Uterus (tissue), 2 donors: ENCODE data around the gene APOBEC3F.
"Not testable (repeated sequence)": the region's sequence is repeated elsewhere in the genome, so short reads cannot be mapped to it uniquely, and the experiment has no call there.

Experiments
- POLR2A ChIP-seq, 2 donors: fragments of 450-650 bp; IDR thresholded peaks; one replicate each; pipeline ENCODE4 v1.6.1; 2016; ENCODE audit warnings: antibody characterized with exemption in 2 of 2, mild to moderate bottlenecking in 1 of 2, moderate library complexity in 1 of 2
- TF ChIP-seq, protein P1 (sequence below), 4 experiments: fragments of 200-600 bp in 2 of 4; fragments of 450-650 bp in 2 of 4; sonication (generic) in 2 of 4; IDR thresholded peaks; one replicate each; pipeline ENCODE4 v1.5.1; 2016 to 2019; ENCODE audit warnings: antibody characterized with exemption in 4 of 4, mild to moderate bottlenecking in 2 of 4, moderate library complexity in 1 of 4

GRCh38 chr22:38992871-38993371, 47.7 kb upstream of the APOBEC3F start:
- TF ChIP-seq, protein P1, sequence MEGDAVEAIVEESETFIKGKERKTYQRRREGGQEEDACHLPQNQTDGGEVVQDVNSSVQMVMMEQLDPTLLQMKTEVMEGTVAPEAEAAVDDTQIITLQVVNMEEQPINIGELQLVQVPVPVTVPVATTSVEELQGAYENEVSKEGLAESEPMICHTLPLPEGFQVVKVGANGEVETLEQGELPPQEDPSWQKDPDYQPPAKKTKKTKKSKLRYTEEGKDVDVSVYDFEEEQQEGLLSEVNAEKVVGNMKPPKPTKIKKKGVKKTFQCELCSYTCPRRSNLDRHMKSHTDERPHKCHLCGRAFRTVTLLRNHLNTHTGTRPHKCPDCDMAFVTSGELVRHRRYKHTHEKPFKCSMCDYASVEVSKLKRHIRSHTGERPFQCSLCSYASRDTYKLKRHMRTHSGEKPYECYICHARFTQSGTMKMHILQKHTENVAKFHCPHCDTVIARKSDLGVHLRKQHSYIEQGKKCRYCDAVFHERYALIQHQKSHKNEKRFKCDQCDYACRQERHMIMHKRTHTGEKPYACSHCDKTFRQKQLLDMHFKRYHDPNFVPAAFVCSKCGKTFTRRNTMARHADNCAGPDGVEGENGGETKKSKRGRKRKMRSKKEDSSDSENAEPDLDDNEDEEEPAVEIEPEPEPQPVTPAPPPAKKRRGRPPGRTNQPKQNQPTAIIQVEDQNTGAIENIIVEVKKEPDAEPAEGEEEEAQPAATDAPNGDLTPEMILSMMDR (IDR thresholded peaks at IDR 0.05) = not testable (repeated sequence)
- not testable (repeated sequence) for TF ChIP-seq POLR2A (IDR thresholded peaks at IDR 0.05)
